ENCODE data around the gene SYCP3.
A peak's percentile ranks its signal among the peaks of the same experiment; 100 is the strongest.
"Not testable (repeated sequence)": the region's sequence is repeated elsewhere in the genome, so short reads cannot be mapped to it uniquely, and the experiment has no call there.

Gene SYCP3

GRCh38 chr12:101759396-101760047 is 20.3 kb upstream of the SYCP3 start:
- no peak for DNase-seq

- no peak for DNase-seq
These were observed 10.9 kb upstream of the SYCP3 start for GRCh38 chr12:101750152-101750551.

- DNase-seq, result no peak
These were observed 10.4 kb upstream of the SYCP3 start for GRCh38 chr12:101749657-101750056.

GRCh38 chr12:101748907-101749306 is 9.6 kb upstream of the SYCP3 start:
- no peak for DNase-seq

- peak; percentile 33 for DNase-seq
These were observed 8.4 kb upstream of the SYCP3 start for GRCh38 chr12:101747697-101748096.

- DNase-seq, result no peak
These were observed 7.4 kb upstream of the SYCP3 start for GRCh38 chr12:101746661-101747060.

GRCh38 chr12:101746196-101746595 is 6.9 kb upstream of the SYCP3 start:
- no peak for DNase-seq

GRCh38 chr12:101745481-101745880 is 6.2 kb upstream of the SYCP3 start:
- no peak for DNase-seq

GRCh38 chr12:101743724-101744472 is 4.6 kb upstream of the SYCP3 start:
- no peak for DNase-seq

GRCh38 chr12:101743242-101743641 is 4.0 kb upstream of the SYCP3 start:
- DNase-seq, result no peak

- no peak for DNase-seq
These were observed 1.7 kb upstream of the SYCP3 start for GRCh38 chr12:101740980-101741379.

GRCh38 chr12:101740566-101740965 is 1.3 kb upstream of the SYCP3 start:
- DNase-seq, result no peak

- no peak for DNase-seq
These were observed 1.8 kb downstream of the SYCP3 start for GRCh38 chr12:101737476-101737875.

- DNase-seq, result not testable (repeated sequence)
These were observed 4.8 kb downstream of the SYCP3 start for GRCh38 chr12:101734482-101734881.

- DNase-seq, result no peak
These were observed 6.1 kb downstream of the SYCP3 start for GRCh38 chr12:101733166-101733565.

- DNase-seq, result no peak
These were observed 6.9 kb downstream of the SYCP3 start for GRCh38 chr12:101732318-101732717.

- no peak for DNase-seq
These were observed 9.4 kb downstream of the SYCP3 start for GRCh38 chr12:101729842-101730241.

GRCh38 chr12:101727098-101727497 is 12.2 kb downstream of the SYCP3 start:
- no peak for DNase-seq

GRCh38 chr12:101722392-101722791 is 16.9 kb downstream of the SYCP3 start:
- no peak for DNase-seq

- no peak for DNase-seq
These were observed 19.1 kb downstream of the SYCP3 start for GRCh38 chr12:101720118-101720517.

- DNase-seq, result no peak
These were observed 19.7 kb downstream of the SYCP3 start for GRCh38 chr12:101719566-101719965.

GRCh38 chr12:101714877-101715444 is 24.3 kb downstream of the SYCP3 start:
- peak; percentile 52 for DNase-seq

GRCh38 chr12:101713930-101714329 is 25.3 kb downstream of the SYCP3 start:
- no peak for DNase-seq

GRCh38 chr12:101713059-101713682 is 26.1 kb downstream of the SYCP3 start:
- DNase-seq, result no peak
